ENCODE results near the gene MAT2B. TPM values are rescaled to one million over a fixed set of nuclear protein-coding genes. Genes with fewer than 3 reads are reported as not detected.

The MAT2B gene
- total RNA-seq, 1 experiment from 2014 or later = 66.2 TPM

DNA sequence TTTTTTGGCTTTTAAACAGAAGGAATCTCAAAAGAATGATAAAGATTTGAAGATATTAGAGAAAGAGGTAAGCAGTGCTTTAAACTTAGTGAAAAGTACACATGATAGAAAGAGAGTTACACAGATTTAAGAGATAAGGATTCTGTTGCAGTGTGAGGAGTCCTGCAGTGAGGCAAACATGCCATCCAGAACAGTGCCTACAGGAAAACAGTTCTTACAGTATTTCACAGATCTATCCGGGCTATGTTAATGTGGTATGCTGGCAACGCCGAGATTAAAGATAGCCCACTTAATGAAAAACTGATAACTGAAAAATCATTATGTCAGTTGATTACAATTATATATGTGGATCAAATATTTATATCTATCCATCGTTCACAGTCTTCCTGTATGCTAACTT lies 37.7 kb upstream of the MAT2B start:
- Histone ChIP-seq H3K4me1 (replicated peaks; ENCODE audit: insufficient read depth) (peaks cover 15% of the 10 kb centered on the region), H3K27ac (no peak overlapping the region), H3K4me2 (no peak overlapping the region), H3K36me3 (ENCODE audit: low read depth) (peaks cover 20% of the 10 kb centered on the region), H3K27me3 (ENCODE audit: insufficient read depth, low read depth) (no peaks in the 10 kb centered on the region), H3F3A (ENCODE audit: insufficient read depth, low read depth) (0 out of 2 replicates have a peak, but pooled peaks cover 2% of the 10 kb centered on the region), H3K4me3 (no peak overlapping the region), H2AFZ (no peak overlapping the region), H3K79me2 (ENCODE audit: low read depth) (peaks cover 21% of the 10 kb centered on the region), H3K9me2 (ENCODE audit: insufficient read depth) (no peaks in the 10 kb centered on the region), H3K9me3 (ENCODE audit: insufficient read depth, low read depth) (no peaks in the 10 kb centered on the region), H4K20me1 (ENCODE audit: insufficient read depth) (no peaks in the 10 kb centered on the region)
- ChIA-PET CTCF (no interaction called here), POLR2A (ENCODE audit: unreplicated experiment) (no interaction called here)
- no peak for DNase-seq
- BruUV-seq (replicated peaks) = no TSS peak
- TF ChIP-seq EZH2 (IDR thresholded peaks at IDR 0.05; ENCODE audit: low read depth) = no peak
- TF ChIP-seq, protein P1, sequence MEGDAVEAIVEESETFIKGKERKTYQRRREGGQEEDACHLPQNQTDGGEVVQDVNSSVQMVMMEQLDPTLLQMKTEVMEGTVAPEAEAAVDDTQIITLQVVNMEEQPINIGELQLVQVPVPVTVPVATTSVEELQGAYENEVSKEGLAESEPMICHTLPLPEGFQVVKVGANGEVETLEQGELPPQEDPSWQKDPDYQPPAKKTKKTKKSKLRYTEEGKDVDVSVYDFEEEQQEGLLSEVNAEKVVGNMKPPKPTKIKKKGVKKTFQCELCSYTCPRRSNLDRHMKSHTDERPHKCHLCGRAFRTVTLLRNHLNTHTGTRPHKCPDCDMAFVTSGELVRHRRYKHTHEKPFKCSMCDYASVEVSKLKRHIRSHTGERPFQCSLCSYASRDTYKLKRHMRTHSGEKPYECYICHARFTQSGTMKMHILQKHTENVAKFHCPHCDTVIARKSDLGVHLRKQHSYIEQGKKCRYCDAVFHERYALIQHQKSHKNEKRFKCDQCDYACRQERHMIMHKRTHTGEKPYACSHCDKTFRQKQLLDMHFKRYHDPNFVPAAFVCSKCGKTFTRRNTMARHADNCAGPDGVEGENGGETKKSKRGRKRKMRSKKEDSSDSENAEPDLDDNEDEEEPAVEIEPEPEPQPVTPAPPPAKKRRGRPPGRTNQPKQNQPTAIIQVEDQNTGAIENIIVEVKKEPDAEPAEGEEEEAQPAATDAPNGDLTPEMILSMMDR (conservative IDR thresholded peaks at IDR 0.05) = no peak
- intact Hi-C loops (cut with micrococcal nuclease; ENCODE audit: unreplicated experiment) = no loop called here

DNA sequence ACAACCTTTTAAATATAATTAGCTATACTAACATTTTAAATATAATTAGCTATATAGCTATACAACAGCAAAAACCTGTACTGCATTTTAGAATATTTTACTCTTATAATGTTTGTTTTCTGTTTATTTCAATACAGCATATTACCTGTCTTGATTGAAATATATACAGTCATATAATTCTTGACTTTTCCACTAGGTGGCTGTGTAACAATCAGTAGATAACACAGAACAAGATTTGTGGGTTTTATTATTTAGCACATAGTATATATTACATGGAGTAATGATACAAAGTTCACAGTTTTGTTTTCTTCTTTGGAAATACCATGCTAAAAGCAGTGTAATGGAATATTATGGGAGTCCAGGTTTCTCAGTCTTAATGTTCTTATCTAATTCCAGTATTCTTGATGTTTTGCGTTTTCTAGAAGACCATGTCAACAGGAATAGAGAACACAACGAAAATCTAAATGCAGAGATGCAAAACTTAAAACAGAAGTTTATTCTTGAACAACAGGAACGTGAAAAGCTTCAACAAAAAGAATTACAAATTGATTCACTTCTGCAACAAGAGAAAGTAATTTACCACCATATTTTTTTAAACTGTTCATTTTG lies 31.7 kb upstream of the MAT2B start:
- no peak for TF ChIP-seq EZH2 (IDR thresholded peaks at IDR 0.05; ENCODE audit: low read depth)
- TF ChIP-seq, protein P1 (conservative IDR thresholded peaks at IDR 0.05) = no peak
- CTCF ChIA-PET = no interaction called here
- no peak for DNase-seq
- H3K4me1 ChIP-seq (replicated peaks; ENCODE audit: insufficient read depth) = no peaks in the 10 kb centered on the region
- H3F3A ChIP-seq (ENCODE audit: insufficient read depth, low read depth) = peaks cover 4% of the 10 kb centered on the region; the same call in 1 of the 2 replicates
- H2AFZ ChIP-seq = no peak overlapping the region
- peaks cover 5% of the 10 kb centered on the region; the same call in 1 of the 2 replicates for H4K20me1 ChIP-seq (ENCODE audit: insufficient read depth)
- intact Hi-C loops (cut with micrococcal nuclease; ENCODE audit: unreplicated experiment) = loop anchor here (1.0 kb wide), 1 partner anchor 40 kb away; no protein-coding TSS in a partner anchor
- BruUV-seq (replicated peaks) = no TSS peak
- H3K4me3 ChIP-seq = no peak overlapping the region
- H3K79me2 ChIP-seq (ENCODE audit: low read depth) = no peaks in the 10 kb centered on the region
- no peak overlapping the region for H3K27ac ChIP-seq
- POLR2A ChIA-PET (ENCODE audit: unreplicated experiment) = interaction anchor here (0.6 kb wide), 1 partner anchor 14 kb away, joined by 4 read pairs; no protein-coding TSS in a partner anchor
- peaks cover 40% of the 10 kb centered on the region for H3K36me3 ChIP-seq (ENCODE audit: low read depth)
- H3K27me3 ChIP-seq (ENCODE audit: insufficient read depth, low read depth) = no peaks in the 10 kb centered on the region
- no peaks in the 10 kb centered on the region for H3K9me2 ChIP-seq (ENCODE audit: insufficient read depth)
- H3K4me2 ChIP-seq = no peak overlapping the region
- H3K9me3 ChIP-seq (ENCODE audit: insufficient read depth, low read depth) = no peaks in the 10 kb centered on the region

DNA sequence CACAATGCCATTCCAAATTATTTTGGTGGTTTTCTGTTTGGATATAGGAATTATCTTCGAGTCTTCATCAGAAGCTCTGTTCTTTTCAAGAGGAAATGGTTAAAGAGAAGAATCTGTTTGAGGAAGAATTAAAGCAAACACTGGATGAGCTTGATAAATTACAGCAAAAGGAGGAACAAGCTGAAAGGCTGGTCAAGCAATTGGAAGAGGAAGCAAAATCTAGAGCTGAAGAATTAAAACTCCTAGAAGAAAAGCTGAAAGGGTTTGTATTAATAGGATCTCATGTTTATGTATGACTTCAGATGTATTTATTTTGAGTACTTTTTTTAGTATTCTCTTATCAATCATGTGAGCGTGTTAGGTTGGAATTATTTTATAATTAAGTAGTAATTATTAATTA lies 30.0 kb upstream of the MAT2B start:
- H3K4me2 ChIP-seq = no peak overlapping the region
- no peaks in the 10 kb centered on the region for H3K79me2 ChIP-seq (ENCODE audit: low read depth)
- no peaks in the 10 kb centered on the region for H3K4me1 ChIP-seq (replicated peaks; ENCODE audit: insufficient read depth)
- no peak overlapping the region for H2AFZ ChIP-seq
- TF ChIP-seq EZH2 (IDR thresholded peaks at IDR 0.05; ENCODE audit: low read depth) = no peak
- TF ChIP-seq, protein P1 (conservative IDR thresholded peaks at IDR 0.05) = no peak
- ChIA-PET CTCF (no interaction called here), POLR2A (ENCODE audit: unreplicated experiment) (no interaction called here)
- no peaks in the 10 kb centered on the region for H3K27me3 ChIP-seq (ENCODE audit: insufficient read depth, low read depth)
- no peak overlapping the region for H3K4me3 ChIP-seq
- H3K27ac ChIP-seq = no peak overlapping the region
- BruUV-seq (replicated peaks) = no TSS peak
- peaks cover 4% of the 10 kb centered on the region; the same call in 1 of the 2 replicates for H3F3A ChIP-seq (ENCODE audit: insufficient read depth, low read depth)
- no peak for DNase-seq
- H3K9me3 ChIP-seq (ENCODE audit: insufficient read depth, low read depth) = no peaks in the 10 kb centered on the region
- H4K20me1 ChIP-seq (ENCODE audit: insufficient read depth) = peaks cover 5% of the 10 kb centered on the region; the same call in 1 of the 2 replicates
- no peaks in the 10 kb centered on the region for H3K9me2 ChIP-seq (ENCODE audit: insufficient read depth)
- H3K36me3 ChIP-seq (ENCODE audit: low read depth) = peaks cover 36% of the 10 kb centered on the region
- intact Hi-C loops (cut with micrococcal nuclease; ENCODE audit: unreplicated experiment) = no loop called here

All from PC-9 (cell line).